Measurements from ENCODE around the gene RNF114.

GRCh38 chr20:49978685-49979029 is 42.5 kb downstream of the RNF114 start:
- TF ChIP-seq, protein P1, sequence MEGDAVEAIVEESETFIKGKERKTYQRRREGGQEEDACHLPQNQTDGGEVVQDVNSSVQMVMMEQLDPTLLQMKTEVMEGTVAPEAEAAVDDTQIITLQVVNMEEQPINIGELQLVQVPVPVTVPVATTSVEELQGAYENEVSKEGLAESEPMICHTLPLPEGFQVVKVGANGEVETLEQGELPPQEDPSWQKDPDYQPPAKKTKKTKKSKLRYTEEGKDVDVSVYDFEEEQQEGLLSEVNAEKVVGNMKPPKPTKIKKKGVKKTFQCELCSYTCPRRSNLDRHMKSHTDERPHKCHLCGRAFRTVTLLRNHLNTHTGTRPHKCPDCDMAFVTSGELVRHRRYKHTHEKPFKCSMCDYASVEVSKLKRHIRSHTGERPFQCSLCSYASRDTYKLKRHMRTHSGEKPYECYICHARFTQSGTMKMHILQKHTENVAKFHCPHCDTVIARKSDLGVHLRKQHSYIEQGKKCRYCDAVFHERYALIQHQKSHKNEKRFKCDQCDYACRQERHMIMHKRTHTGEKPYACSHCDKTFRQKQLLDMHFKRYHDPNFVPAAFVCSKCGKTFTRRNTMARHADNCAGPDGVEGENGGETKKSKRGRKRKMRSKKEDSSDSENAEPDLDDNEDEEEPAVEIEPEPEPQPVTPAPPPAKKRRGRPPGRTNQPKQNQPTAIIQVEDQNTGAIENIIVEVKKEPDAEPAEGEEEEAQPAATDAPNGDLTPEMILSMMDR (IDR thresholded peaks at IDR 0.05; ENCODE audit: insufficient read depth, low read length) = no peak
- TF ChIP-seq, protein P2, sequence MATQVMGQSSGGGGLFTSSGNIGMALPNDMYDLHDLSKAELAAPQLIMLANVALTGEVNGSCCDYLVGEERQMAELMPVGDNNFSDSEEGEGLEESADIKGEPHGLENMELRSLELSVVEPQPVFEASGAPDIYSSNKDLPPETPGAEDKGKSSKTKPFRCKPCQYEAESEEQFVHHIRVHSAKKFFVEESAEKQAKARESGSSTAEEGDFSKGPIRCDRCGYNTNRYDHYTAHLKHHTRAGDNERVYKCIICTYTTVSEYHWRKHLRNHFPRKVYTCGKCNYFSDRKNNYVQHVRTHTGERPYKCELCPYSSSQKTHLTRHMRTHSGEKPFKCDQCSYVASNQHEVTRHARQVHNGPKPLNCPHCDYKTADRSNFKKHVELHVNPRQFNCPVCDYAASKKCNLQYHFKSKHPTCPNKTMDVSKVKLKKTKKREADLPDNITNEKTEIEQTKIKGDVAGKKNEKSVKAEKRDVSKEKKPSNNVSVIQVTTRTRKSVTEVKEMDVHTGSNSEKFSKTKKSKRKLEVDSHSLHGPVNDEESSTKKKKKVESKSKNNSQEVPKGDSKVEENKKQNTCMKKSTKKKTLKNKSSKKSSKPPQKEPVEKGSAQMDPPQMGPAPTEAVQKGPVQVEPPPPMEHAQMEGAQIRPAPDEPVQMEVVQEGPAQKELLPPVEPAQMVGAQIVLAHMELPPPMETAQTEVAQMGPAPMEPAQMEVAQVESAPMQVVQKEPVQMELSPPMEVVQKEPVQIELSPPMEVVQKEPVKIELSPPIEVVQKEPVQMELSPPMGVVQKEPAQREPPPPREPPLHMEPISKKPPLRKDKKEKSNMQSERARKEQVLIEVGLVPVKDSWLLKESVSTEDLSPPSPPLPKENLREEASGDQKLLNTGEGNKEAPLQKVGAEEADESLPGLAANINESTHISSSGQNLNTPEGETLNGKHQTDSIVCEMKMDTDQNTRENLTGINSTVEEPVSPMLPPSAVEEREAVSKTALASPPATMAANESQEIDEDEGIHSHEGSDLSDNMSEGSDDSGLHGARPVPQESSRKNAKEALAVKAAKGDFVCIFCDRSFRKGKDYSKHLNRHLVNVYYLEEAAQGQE (IDR thresholded peaks at IDR 0.05; ENCODE audit: insufficient replicate concordance, low read depth) = no peak
- TF ChIP-seq POLR2AphosphoS5 (IDR thresholded peaks at IDR 0.05; ENCODE audit: low read depth) (no peak), GABPA (IDR thresholded peaks at IDR 0.05; ENCODE audit: low read depth) (no peak)
